ENCODE data around the gene SPAG16. TPM values are rescaled to one million over a fixed set of nuclear protein-coding genes. Genes with fewer than 3 reads are reported as not detected.

The SPAG16 gene
- total RNA-seq, 1 donor from 2014 or later = 18.7 TPM

GRCh38 chr2:213496226-213496625 is 212.0 kb downstream of the SPAG16 start:
- Mint-ChIP-seq H3K36me3 (ENCODE audit: low read depth) (no peaks in the 10 kb centered on the region), H3K27ac (ENCODE audit: unreplicated experiment) (no peak overlapping the region), H3K4me1 (ENCODE audit: low read depth) (no peaks in the 10 kb centered on the region), H3K9me3 (ENCODE audit: low read depth) (no peaks in the 10 kb centered on the region), H3K27me3 (ENCODE audit: low read depth) (peaks cover 6% of the 10 kb centered on the region), H3K4me3 (ENCODE audit: unreplicated experiment) (no peak overlapping the region)
- DNase-seq (ENCODE audit: low spot score) = no peak
- TF ChIP-seq, protein P1, sequence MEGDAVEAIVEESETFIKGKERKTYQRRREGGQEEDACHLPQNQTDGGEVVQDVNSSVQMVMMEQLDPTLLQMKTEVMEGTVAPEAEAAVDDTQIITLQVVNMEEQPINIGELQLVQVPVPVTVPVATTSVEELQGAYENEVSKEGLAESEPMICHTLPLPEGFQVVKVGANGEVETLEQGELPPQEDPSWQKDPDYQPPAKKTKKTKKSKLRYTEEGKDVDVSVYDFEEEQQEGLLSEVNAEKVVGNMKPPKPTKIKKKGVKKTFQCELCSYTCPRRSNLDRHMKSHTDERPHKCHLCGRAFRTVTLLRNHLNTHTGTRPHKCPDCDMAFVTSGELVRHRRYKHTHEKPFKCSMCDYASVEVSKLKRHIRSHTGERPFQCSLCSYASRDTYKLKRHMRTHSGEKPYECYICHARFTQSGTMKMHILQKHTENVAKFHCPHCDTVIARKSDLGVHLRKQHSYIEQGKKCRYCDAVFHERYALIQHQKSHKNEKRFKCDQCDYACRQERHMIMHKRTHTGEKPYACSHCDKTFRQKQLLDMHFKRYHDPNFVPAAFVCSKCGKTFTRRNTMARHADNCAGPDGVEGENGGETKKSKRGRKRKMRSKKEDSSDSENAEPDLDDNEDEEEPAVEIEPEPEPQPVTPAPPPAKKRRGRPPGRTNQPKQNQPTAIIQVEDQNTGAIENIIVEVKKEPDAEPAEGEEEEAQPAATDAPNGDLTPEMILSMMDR (IDR thresholded peaks at IDR 0.05) = no peak

- Mint-ChIP-seq H3K4me1 (ENCODE audit: low read depth) (no peaks in the 10 kb centered on the region), H3K36me3 (ENCODE audit: low read depth) (no peaks in the 10 kb centered on the region), H3K4me3 (ENCODE audit: unreplicated experiment) (no peak overlapping the region), H3K27ac (ENCODE audit: unreplicated experiment) (no peak overlapping the region), H3K9me3 (ENCODE audit: low read depth) (no peaks in the 10 kb centered on the region), H3K27me3 (ENCODE audit: low read depth) (peaks cover 9% of the 10 kb centered on the region)
- DNase-seq (ENCODE audit: low spot score) = no peak
- TF ChIP-seq, protein P1 (IDR thresholded peaks at IDR 0.05) = no peak
Measured at GRCh38 chr2:213500881-213501280, 216.6 kb downstream of the SPAG16 start.

DNA sequence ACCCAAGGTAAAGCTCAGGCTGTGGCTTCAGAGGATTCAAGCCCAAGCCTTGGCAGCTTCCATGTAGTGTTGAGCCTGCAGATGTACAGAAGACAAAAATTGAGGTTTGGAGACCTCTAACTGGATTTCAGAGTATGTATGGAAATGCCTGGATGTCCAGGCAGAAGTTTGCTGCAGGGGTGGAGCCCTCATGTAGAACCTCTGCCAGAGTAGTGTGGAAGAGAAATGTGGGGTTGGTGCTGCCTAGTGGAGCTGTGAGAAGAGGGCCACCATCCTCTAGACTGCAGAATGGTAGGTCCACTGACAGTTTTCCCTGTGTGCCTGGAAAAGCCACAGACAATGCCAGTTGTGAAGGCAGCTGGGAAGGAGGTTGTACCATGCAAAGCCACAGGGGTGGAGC is 239.9 kb downstream of the SPAG16 start:
- Mint-ChIP-seq H3K9me3 (ENCODE audit: low read depth) (peaks cover 23% of the 10 kb centered on the region), H3K4me1 (ENCODE audit: low read depth) (no peaks in the 10 kb centered on the region), H3K4me3 (ENCODE audit: unreplicated experiment) (no peak overlapping the region), H3K27ac (ENCODE audit: unreplicated experiment) (no peak overlapping the region), H3K27me3 (ENCODE audit: low read depth) (peaks cover 4% of the 10 kb centered on the region), H3K36me3 (ENCODE audit: low read depth) (peaks cover 5% of the 10 kb centered on the region)
- TF ChIP-seq, protein P1 (IDR thresholded peaks at IDR 0.05) = no peak
- DNase-seq (ENCODE audit: low spot score) = no peak

- H3K4me3 Mint-ChIP-seq (ENCODE audit: unreplicated experiment) = no peak overlapping the region
- H3K27me3 Mint-ChIP-seq (ENCODE audit: low read depth) = no peaks in the 10 kb centered on the region
- no peak overlapping the region for H3K27ac Mint-ChIP-seq (ENCODE audit: unreplicated experiment)
- TF ChIP-seq, protein P1 (IDR thresholded peaks at IDR 0.05) = no peak
- DNase-seq (ENCODE audit: low spot score) = no peak
- no peaks in the 10 kb centered on the region for H3K4me1 Mint-ChIP-seq (ENCODE audit: low read depth)
- H3K36me3 Mint-ChIP-seq (ENCODE audit: low read depth) = peaks cover 1% of the 10 kb centered on the region
- H3K9me3 Mint-ChIP-seq (ENCODE audit: low read depth) = no peaks in the 10 kb centered on the region
Measured at GRCh38 chr2:213537579-213537978, 253.3 kb downstream of the SPAG16 start.

DNA sequence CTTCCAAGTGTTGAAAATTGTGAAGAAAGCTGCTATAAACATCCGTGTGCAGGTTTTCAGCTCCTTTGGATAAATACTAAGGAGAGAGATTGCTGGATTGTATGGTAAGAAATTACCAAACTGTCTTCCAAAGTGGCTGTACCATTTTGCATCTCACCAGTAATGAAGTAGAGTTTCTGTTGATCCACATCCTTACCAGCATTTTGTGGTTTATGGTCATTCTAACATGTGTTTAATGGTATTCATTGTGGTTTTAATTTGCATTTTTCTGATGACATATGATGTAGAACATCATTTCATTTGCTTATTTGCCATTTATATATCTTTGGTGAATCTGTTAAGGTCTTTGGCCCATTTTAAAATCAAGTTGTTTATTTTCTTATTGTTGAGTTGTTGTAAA is 260.7 kb downstream of the SPAG16 start:
- H3K27me3 Mint-ChIP-seq (ENCODE audit: low read depth) = no peaks in the 10 kb centered on the region
- H3K4me3 Mint-ChIP-seq (ENCODE audit: unreplicated experiment) = no peak overlapping the region
- no peak for DNase-seq (ENCODE audit: low spot score)
- H3K9me3 Mint-ChIP-seq (ENCODE audit: low read depth) = no peaks in the 10 kb centered on the region
- no peak overlapping the region for H3K27ac Mint-ChIP-seq (ENCODE audit: unreplicated experiment)
- H3K4me1 Mint-ChIP-seq (ENCODE audit: low read depth) = no peaks in the 10 kb centered on the region
- H3K36me3 Mint-ChIP-seq (ENCODE audit: low read depth) = no peaks in the 10 kb centered on the region
- TF ChIP-seq, protein P1 (IDR thresholded peaks at IDR 0.05) = no peak
